Measurements from ENCODE around the gene POLR1A. TPM values are rescaled to one million over a fixed set of nuclear protein-coding genes. Genes with fewer than 3 reads are reported as not detected.

The POLR1A gene
- total RNA-seq, 2 experiments from 2014 or later = 41.8 to 42.1 TPM

- H3K4me3 Mint-ChIP-seq = peak within 1 kb of the TSS; percentile 86
- peak; percentile 92 for ATAC-seq
- POLR2A ChIA-PET = interaction anchor here (0.8 to 1.9 kb wide), 22 partner anchors 9 to 491 kb away, joined by 3 to 13 read pairs (median 4); partner anchors contain the start of genes IMMT and USP39
- peaks cover 2% of the 10 kb centered on the region for H3K9me3 Mint-ChIP-seq
- no peaks in the 10 kb centered on the region for H3K27me3 Mint-ChIP-seq
- intact Hi-C loops (cut with micrococcal nuclease) = loop anchor here (10.0 kb wide), 1 partner anchor 79 kb away; no protein-coding TSS in a partner anchor
- CTCF ChIA-PET = interaction anchor here (1.1 to 2.1 kb wide), 8 partner anchors 9 to 469 kb away, joined by 3 to 7 read pairs (median 4); no protein-coding TSS in a partner anchor
- peaks cover 59% of the 10 kb centered on the region for H3K4me1 Mint-ChIP-seq (ENCODE audit: low read depth)
- H3K36me3 Mint-ChIP-seq (ENCODE audit: low read depth) = peaks cover 66% of the 10 kb centered on the region
- DNase-seq = peak; percentile 98
- peak within 1 kb of the TSS; percentile 98 for H3K27ac Mint-ChIP-seq
- no peak for TF ChIP-seq CTCF (IDR thresholded peaks at IDR 0.05)
These were observed 571 bp upstream of the POLR1A start, which contains the start of gene PTCD3 for GRCh38 chr2:86105969-86106945. TSS of gene PTCD3 (plus strand) at chr2:86106235. CDS start at chr2:86106248, 13 bp downstream.

- peaks cover 48% of the 10 kb centered on the region for H3K4me1 Mint-ChIP-seq (ENCODE audit: low read depth)
- ATAC-seq (no peak), DNase-seq (no peak)
- peaks cover 2% of the 10 kb centered on the region for H3K9me3 Mint-ChIP-seq
- ChIA-PET POLR2A (no interaction called here), CTCF (no interaction called here)
- peaks cover 56% of the 10 kb centered on the region for H3K36me3 Mint-ChIP-seq (ENCODE audit: low read depth)
- H3K27ac Mint-ChIP-seq = peak overlapping the region; percentile 18
- intact Hi-C loops (cut with micrococcal nuclease) = loop anchor here (10.0 kb wide), 1 partner anchor 83 kb away; no protein-coding TSS in a partner anchor
- TF ChIP-seq CTCF (IDR thresholded peaks at IDR 0.05) = no peak
- peak overlapping the region; percentile 4 for H3K4me3 Mint-ChIP-seq
- no peaks in the 10 kb centered on the region for H3K27me3 Mint-ChIP-seq
These were observed 3.5 kb downstream of the POLR1A start for GRCh38 chr2:86102157-86102556.

GRCh38 chr2:86097913-86098312, 7.8 kb downstream of the POLR1A start:
- peak overlapping the region; percentile 20 for H3K27ac Mint-ChIP-seq

GRCh38 chr2:86097114-86097896, 8.4 kb downstream of the POLR1A start:
- intact Hi-C loops (cut with micrococcal nuclease) = no loop called here
- Mint-ChIP-seq H3K27ac (no peak overlapping the region), H3K36me3 (ENCODE audit: low read depth) (peaks cover 52% of the 10 kb centered on the region), H3K4me3 (no peak overlapping the region), H3K4me1 (ENCODE audit: low read depth) (peaks cover 30% of the 10 kb centered on the region), H3K9me3 (peaks cover 2% of the 10 kb centered on the region), H3K27me3 (no peaks in the 10 kb centered on the region)
- DNase-seq = no peak
- ChIA-PET CTCF (interaction anchor here (1.2 to 1.7 kb wide), 3 partner anchors 9 to 18 kb away, joined by 4 to 5 read pairs (median 5); no protein-coding TSS in a partner anchor), POLR2A (interaction anchor here (0.9 to 1.3 kb wide), 3 partner anchors 9 to 244 kb away, joined by 3 to 8 read pairs (median 3); partner anchors contain the start of genes POLR1A and PTCD3)
- no peak for ATAC-seq
- no peak for TF ChIP-seq CTCF (IDR thresholded peaks at IDR 0.05)

More at GRCh38 chr2:86097913-86098312, 7.8 kb downstream of the POLR1A start:
- CTCF ChIA-PET = interaction anchor here (1.2 to 1.6 kb wide), 3 partner anchors 9 to 271 kb away, joined by 3 to 5 read pairs (median 5); no protein-coding TSS in a partner anchor
- POLR2A ChIA-PET = interaction anchor here (0.9 to 1.2 kb wide), 2 partner anchors 245 to 486 kb away, joined by 3 read pairs; partner anchors contain the start of gene C2orf68
- ATAC-seq (no peak), DNase-seq (no peak)
- H3K27me3 Mint-ChIP-seq = no peaks in the 10 kb centered on the region
- no peak overlapping the region for H3K4me3 Mint-ChIP-seq
- TF ChIP-seq CTCF (IDR thresholded peaks at IDR 0.05) = no peak
- H3K9me3 Mint-ChIP-seq = peaks cover 2% of the 10 kb centered on the region
- H3K36me3 Mint-ChIP-seq (ENCODE audit: low read depth) = peaks cover 56% of the 10 kb centered on the region
- peaks cover 37% of the 10 kb centered on the region for H3K4me1 Mint-ChIP-seq (ENCODE audit: low read depth)
- intact Hi-C loops (cut with micrococcal nuclease) = no loop called here
